Measurements from ENCODE around the gene OR10C1.

GRCh38 chr6:29424575-29424974 is 14.5 kb upstream of the OR10C1 start:
- TF ChIP-seq CTCF (conservative IDR thresholded peaks at IDR 0.05; ENCODE audit: low read length): no peak
- TF ChIP-seq EZH2phosphoT487 (IDR thresholded peaks at IDR 0.05; ENCODE audit: borderline replicate concordance): no peak
